Bronchial epithelial cell (primary cell): ENCODE results near the gene EIF4ENIF1. TPM values are rescaled to one million over a fixed set of nuclear protein-coding genes. Genes with fewer than 3 reads are reported as not detected.
A peak's percentile ranks its signal among the peaks of the same experiment; 100 is the strongest.
"Not testable (repeated sequence)": the region's sequence is repeated elsewhere in the genome, so short reads cannot be mapped to it uniquely, and the experiment has no call there.

Experiments
- DNase-seq: peaks from one replicate; pipeline ENCODE4 v3.0.0-alpha.2; 2010; ENCODE audit warnings: low read depth
- FAIRE-seq: peaks from 2 replicates; lab custom pipeline; 2011; peaks lifted over from hg19 to GRCh38; lab: Jason Lieb, UNC
- H3K27me3 ChIP-seq: 2 replicates; pipeline ENCODE4 v1.5.1; 2011; ENCODE audit warnings: low read length; ENCODE audit not compliant: control insufficient read depth, insufficient read depth
- H3K36me3 ChIP-seq: 2 replicates; pipeline ENCODE4 v1.5.1; 2011; ENCODE audit warnings: low read length; ENCODE audit not compliant: control insufficient read depth, insufficient read depth
- H3K4me3 ChIP-seq: 2 replicates; pipeline ENCODE4 v1.5.1; 2011; ENCODE audit warnings: mild to moderate bottlenecking, low read depth, low read length, control low read depth
- CTCF ChIP-seq: IDR thresholded peaks from 2 replicates; pipeline ENCODE4 v1.5.1; 2011; ENCODE audit warnings: mild to moderate bottlenecking, moderate library complexity, low read length, control low read depth, inconsistent platforms; ENCODE audit not compliant: insufficient read depth, severe bottlenecking
- total RNA-seq: library from RNA; depleted of rRNA; stranded (reverse); fragments of >200 nt; gene quantifications from 2 replicates; pipeline ENCODE4 v1.2.1, GENCODE V29; 2014

EIF4ENIF1 gene
- total RNA-seq, 1 donor from 2014 or later = 5.3 TPM

- H3K36me3 ChIP-seq = peaks cover 17% of the 10 kb centered on the region
- H3K27me3 ChIP-seq = no peaks in the 10 kb centered on the region
- no peak for TF ChIP-seq CTCF
- H3K4me3 ChIP-seq = no peak overlapping the region
- DNase-seq (peak; percentile 13), FAIRE-seq (no peak)
Measured at GRCh38 chr22:31425331-31426050, 64.2 kb downstream of the EIF4ENIF1 start.

- H3K4me3 ChIP-seq, H3K27me3 ChIP-seq, H3K36me3 ChIP-seq, FAIRE-seq, DNase-seq: not testable (repeated sequence)
Measured at GRCh38 chr22:31402350-31402749, 87.3 kb downstream of the EIF4ENIF1 start.

- no peak for TF ChIP-seq CTCF
- H3K4me3 ChIP-seq = peak overlapping the region; percentile 94
- H3K36me3 ChIP-seq = peaks cover 3% of the 10 kb centered on the region
- H3K27me3 ChIP-seq = no peaks in the 10 kb centered on the region
- FAIRE-seq (no peak), DNase-seq (peak; percentile 21)
Measured at GRCh38 chr22:31400023-31400397, 89.6 kb downstream of the EIF4ENIF1 start.

DNA sequence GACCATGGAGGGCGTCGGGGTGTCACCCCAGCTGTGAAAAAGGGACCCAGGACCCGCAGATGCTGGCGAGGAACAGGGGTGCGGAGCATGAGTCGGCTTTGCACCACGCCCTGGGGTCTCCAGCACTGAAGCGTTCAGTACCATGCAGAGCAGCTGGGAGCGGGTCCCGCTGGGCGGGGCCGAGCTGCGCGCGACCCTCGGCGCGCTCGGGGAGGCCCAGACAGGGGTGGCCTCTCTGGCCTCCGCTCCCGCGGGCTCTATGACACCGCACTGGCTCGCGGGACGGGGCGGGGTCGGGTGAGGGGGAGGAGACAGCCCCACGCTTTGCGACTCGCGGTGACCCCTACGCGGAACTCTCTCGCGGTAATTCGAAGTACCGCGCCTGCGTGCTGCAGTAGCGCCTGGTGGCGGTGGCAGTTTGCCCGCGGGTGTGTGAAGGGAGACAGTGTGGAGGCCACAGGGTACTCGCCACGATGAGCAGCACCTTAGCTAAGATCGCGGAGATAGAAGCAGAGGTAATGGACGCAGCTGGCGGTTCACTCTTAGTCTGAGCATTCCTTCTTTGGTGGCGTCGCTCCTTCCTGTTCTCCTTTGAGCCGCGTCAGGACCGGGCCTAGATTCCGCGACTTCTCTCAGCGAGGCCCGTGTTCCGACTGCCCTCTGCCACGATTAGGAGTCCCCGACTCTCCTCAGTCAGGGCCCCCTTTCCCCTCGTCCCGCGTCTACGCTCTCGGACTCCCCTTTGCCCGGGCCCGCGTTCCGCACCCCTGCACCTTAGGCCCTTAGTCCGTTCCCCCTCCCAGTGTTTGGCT lies 90.2 kb downstream of the EIF4ENIF1 start, which contains the start of gene DRG1:
DRG1 (plus strand) TSS at position 394 of the 812 bp plus-strand sequence; CDS start at position 474, 80 bp downstream.
- peaks cover 3% of the 10 kb centered on the region for H3K36me3 ChIP-seq
- no peaks in the 10 kb centered on the region for H3K27me3 ChIP-seq
- H3K4me3 ChIP-seq = peak within 1 kb of the TSS; percentile 94
- FAIRE-seq (no peak), DNase-seq (peak; percentile 86)
- no peak for TF ChIP-seq CTCF

DNA sequence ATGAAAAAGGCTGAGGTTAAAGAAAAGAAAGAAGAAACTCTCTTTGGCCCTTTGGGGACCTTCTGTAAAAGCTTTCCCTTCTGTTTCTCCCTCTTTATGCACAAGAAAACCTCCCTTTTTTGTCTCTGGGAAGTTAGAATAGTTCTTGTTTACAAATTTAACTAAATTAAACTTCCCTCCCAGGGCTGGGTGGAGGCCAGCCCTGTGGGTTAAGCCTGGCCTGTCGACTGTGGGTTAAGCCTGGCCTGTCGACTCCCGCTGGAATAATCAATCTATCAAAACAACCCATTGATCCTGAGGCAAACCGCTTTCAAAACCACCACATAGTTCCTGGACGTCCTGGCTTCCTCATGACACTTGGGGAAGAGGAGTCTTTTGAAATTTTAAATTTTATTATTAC lies 91.4 kb downstream of the EIF4ENIF1 start:
- TF ChIP-seq CTCF = no peak
- peaks cover 2% of the 10 kb centered on the region for H3K36me3 ChIP-seq
- H3K27me3 ChIP-seq = no peaks in the 10 kb centered on the region
- H3K4me3 ChIP-seq = no peak overlapping the region
- DNase-seq (no peak), FAIRE-seq (no peak)

DNA sequence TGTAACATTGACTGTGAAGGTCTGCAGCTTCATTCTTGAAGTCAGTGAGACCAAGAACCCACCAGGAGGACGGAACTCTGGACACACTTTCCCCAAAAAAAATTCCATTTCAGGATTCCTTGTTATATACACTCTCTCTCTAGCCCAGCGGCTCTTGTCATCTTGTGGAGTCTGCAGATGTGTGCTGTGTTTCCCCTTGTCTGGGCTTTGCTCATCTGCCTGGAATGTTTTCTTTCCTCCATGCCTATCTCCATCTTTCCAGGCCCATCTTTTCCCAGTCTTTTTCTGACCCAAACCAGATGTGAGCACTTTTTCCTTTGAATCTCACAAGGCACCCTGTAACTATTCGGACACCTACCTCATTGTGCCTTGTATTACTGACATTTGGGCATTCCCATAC lies 95.3 kb downstream of the EIF4ENIF1 start:
- no peak for FAIRE-seq
- H3K27me3 ChIP-seq = no peaks in the 10 kb centered on the region
- TF ChIP-seq CTCF = no peak

More for the DNA sequence above, 95.3 kb downstream of the EIF4ENIF1 start:
- H3K4me3 ChIP-seq = no peak overlapping the region
- H3K36me3 ChIP-seq = no peaks in the 10 kb centered on the region
- no peak for DNase-seq
